HepG2 (cell line): Measurements from ENCODE around the gene OGG1. TPM values are rescaled to one million over a fixed set of nuclear protein-coding genes. Genes with fewer than 3 reads are reported as not detected.

Experiments used
- FOXA1 ChIP-seq, 2 experiments: fragments of 450-650 bp in 1 of 2; sonication (generic) in 1 of 2; formaldehyde crosslinking in 1 of 2; IDR thresholded peaks; 2 replicates each; pipeline versions ENCODE4 v1.4.0 to v1.6.1; 2016 to 2020; ENCODE audit warnings: missing genetic modification reagents in 1 of 2
- HDAC2 ChIP-seq: sonication (generic); formaldehyde crosslinking; IDR thresholded peaks from 2 replicates; pipeline ENCODE4 v1.4.0; 2020; ENCODE audit warnings: missing genetic modification reagents
- MED8 ChIP-seq: sonication (generic); formaldehyde crosslinking; IDR thresholded peaks from 2 replicates; pipeline ENCODE4 v1.8.1; 2023; ENCODE audit warnings: mild to moderate bottlenecking, missing genetic modification reagents; ENCODE audit not compliant: insufficient replicate concordance
- MIER3 ChIP-seq: IDR thresholded peaks from 2 replicates; pipeline ENCODE4 v1.6.1; 2016; ENCODE audit warnings: missing compliant biosample characterization, borderline replicate concordance
- MXI1 ChIP-seq: IDR thresholded peaks from 3 replicates; pipeline ENCODE4 v1.6.1; 2012; ENCODE audit warnings: low read depth, low read length, inconsistent platforms, borderline replicate concordance
- NFIC ChIP-seq: IDR thresholded peaks from 2 replicates; pipeline ENCODE4 v1.6.1; 2012; ENCODE audit warnings: mild to moderate bottlenecking, low read length, inconsistent platforms
- NR2C2 ChIP-seq: sonication (generic); formaldehyde crosslinking; IDR thresholded peaks from 2 replicates; pipeline ENCODE4 v1.4.0; 2020; ENCODE audit warnings: missing genetic modification reagents, mild to moderate bottlenecking, moderate library complexity, borderline replicate concordance
- RBM39 ChIP-seq: fragments of 200-400 bp; formaldehyde crosslinking; IDR thresholded peaks from one replicate; pipeline ENCODE4 v1.6.1; 2018; ENCODE audit warnings: antibody characterized with exemption, mild to moderate bottlenecking, low read depth, low read length; ENCODE audit not compliant: poor library complexity, severe bottlenecking
- TBX3 ChIP-seq: fragments of 450-650 bp; IDR thresholded peaks from 2 replicates; pipeline ENCODE4 v1.6.1; 2017; ENCODE audit warnings: antibody characterized with exemption, mild to moderate bottlenecking, inconsistent platforms, borderline replicate concordance
- YEATS4 ChIP-seq: sonication (generic); formaldehyde crosslinking; IDR thresholded peaks from 2 replicates; pipeline ENCODE4 v1.4.0; 2020; ENCODE audit warnings: missing genetic modification reagents, borderline replicate concordance
- ZNF143 ChIP-seq: sonication (generic); formaldehyde crosslinking; IDR thresholded peaks from 2 replicates; pipeline ENCODE4 v1.4.0; 2020; ENCODE audit warnings: missing genetic modification reagents
- ZNF30 ChIP-seq: sonication (generic); formaldehyde crosslinking; IDR thresholded peaks from 2 replicates; pipeline ENCODE4 v1.5.0; 2020; ENCODE audit warnings: mild to moderate bottlenecking, missing genetic modification reagents
- ZNF329 ChIP-seq: sonication (generic); formaldehyde crosslinking; IDR thresholded peaks from 2 replicates; pipeline ENCODE4 v1.9.0; 2021; ENCODE audit warnings: low read depth, mild to moderate bottlenecking, missing genetic modification reagents
- ZNF432 ChIP-seq: sonication (generic); formaldehyde crosslinking; IDR thresholded peaks from 2 replicates; pipeline ENCODE4 v1.5.0; 2020; ENCODE audit warnings: missing genetic modification reagents, mild to moderate bottlenecking, borderline replicate concordance
- ZNF772 ChIP-seq: sonication (generic); formaldehyde crosslinking; IDR thresholded peaks from 2 replicates; pipeline ENCODE4 v1.5.0; 2020; ENCODE audit warnings: mild to moderate bottlenecking, missing genetic modification reagents
- polyA plus RNA-seq, 8 experiments: library from polyadenylated mRNA; depleted of rRNA in 3 of 8; stranded (reverse) in 7 of 8; unstranded in 1 of 8; fragments of >200 nt; fragmentation: Illumina TruSeq in 4 of 8; extraction: Trizol in 4 of 8; gene quantifications; 2 replicates each; pipeline versions ENCODE4 v1.2.1 to v1.2.3, GENCODE V29; 2011 to 2016; ENCODE audit warnings: low read depth in 4 of 8, missing spikeins in 1 of 8, mixed read lengths in 1 of 8; ENCODE audit not compliant: insufficient read depth in 1 of 8
- total RNA-seq, 5 experiments: library from RNA; depleted of rRNA; stranded (reverse); fragments of >200 nt; fragmentation: Illumina TruSeq; extraction: Trizol; gene quantifications; 2 replicates each; pipeline ENCODE4 v1.2.3, GENCODE V29; 2016; ENCODE audit warnings: low read depth in 1 of 5
- TF ChIP-seq, protein P1 (sequence below): sonication (generic); formaldehyde crosslinking; IDR thresholded peaks from 2 replicates; pipeline ENCODE4 v1.9.0; 2022; ENCODE audit warnings: missing genetic modification reagents, mild to moderate bottlenecking, borderline replicate concordance
- TF ChIP-seq, protein P2 (sequence below), 2 experiments: sonication (generic) in 1 of 2; formaldehyde crosslinking in 1 of 2; IDR thresholded peaks; 2 replicates each; pipeline versions ENCODE4 v1.4.0 to v1.6.1; 2016 to 2020; ENCODE audit warnings: borderline replicate concordance in 1 of 2, low read depth in 1 of 2, mild to moderate bottlenecking in 1 of 2, missing genetic modification reagents in 1 of 2
- TF ChIP-seq, protein P3 (sequence below): conservative IDR thresholded peaks from 2 replicates; pipeline ENCODE4 v1.6.1; 2018; ENCODE audit warnings: missing genetic modification reagents
- TF ChIP-seq, protein P4 (sequence below): sonication (generic); formaldehyde crosslinking; IDR thresholded peaks from 2 replicates; pipeline ENCODE4 v1.4.0; 2020; ENCODE audit warnings: missing genetic modification reagents, borderline replicate concordance

OGG1 gene
- total and polyA plus RNA-seq, 2 of the 13 experiments (the other 11 are each of a cell fraction or from before 2014, with no cell fraction given), result 28.7 to 33.2 TPM

DNA sequence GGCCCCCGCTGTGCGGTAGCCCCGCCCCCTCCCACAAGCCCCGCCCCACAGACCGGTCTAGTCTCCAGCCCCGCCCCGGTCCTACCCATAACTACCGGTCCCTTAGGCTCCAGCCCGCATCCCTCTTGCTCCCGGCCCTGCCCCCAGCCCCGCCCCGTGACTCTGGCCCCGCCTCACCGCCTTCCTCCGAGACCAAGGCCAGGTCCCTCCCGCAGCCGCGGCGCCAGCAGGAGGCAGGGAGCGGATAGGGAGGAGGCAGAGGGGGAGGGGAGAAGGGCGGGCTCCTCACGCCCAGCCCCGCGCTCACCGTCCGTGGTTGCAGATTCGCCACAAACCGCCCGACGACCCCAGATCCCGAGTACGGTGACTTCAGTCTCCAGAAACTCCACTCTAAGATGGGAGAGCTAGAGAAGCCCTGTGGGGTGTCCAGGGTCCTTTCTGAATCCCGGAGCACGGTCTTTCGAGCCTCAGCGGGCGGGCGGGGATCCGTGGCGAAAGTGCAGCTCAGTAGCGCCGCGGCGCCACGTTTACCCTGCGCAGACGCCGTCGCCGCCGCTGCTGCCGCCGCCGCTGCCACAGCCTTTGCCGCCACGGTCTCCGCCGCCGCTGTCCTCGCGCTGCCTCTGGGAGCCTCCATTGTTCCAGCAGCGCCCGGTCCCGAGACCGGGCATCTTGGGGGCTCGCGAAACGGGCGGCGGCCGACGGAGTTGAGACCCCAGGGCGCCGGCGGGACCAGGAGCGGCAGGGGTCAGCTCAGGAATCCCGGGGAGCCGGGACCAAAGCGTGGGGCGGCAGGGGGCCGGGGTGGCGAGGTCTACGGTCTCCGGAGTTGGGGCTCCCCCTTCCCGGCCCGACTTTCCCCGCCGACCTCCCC, 18.3 kb upstream of the OGG1 start, which contains the start of gene BRPF1 (continued):
- TF ChIP-seq, protein P1, sequence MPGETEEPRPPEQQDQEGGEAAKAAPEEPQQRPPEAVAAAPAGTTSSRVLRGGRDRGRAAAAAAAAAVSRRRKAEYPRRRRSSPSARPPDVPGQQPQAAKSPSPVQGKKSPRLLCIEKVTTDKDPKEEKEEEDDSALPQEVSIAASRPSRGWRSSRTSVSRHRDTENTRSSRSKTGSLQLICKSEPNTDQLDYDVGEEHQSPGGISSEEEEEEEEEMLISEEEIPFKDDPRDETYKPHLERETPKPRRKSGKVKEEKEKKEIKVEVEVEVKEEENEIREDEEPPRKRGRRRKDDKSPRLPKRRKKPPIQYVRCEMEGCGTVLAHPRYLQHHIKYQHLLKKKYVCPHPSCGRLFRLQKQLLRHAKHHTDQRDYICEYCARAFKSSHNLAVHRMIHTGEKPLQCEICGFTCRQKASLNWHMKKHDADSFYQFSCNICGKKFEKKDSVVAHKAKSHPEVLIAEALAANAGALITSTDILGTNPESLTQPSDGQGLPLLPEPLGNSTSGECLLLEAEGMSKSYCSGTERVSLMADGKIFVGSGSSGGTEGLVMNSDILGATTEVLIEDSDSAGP (CRISPR knock-in tag), result peak; percentile 68; the same call in 1 of the 2 replicates
- TF ChIP-seq ZNF143 (CRISPR knock-in tag) (peak; percentile 48; the same call in 1 of the 2 replicates), RBM39 (peak; percentile 72), ZNF329 (CRISPR knock-in tag) (0 out of 2 replicates have a peak, but pooled peaks have one; percentile 54), FOXA1 (IDR thresholded peaks at IDR 0.05) (no peak), FOXA1 (CRISPR knock-in tag; IDR thresholded peaks at IDR 0.05) (no peak), YEATS4 (CRISPR knock-in tag) (peak; percentile 75), TBX3 (peak; percentile 85), MED8 (CRISPR knock-in tag) (no peak), NR2C2 (CRISPR knock-in tag) (peak; percentile 60; the same call in 1 of the 2 replicates), MXI1 (peak; percentile 52; the same call in 1 of the 3 replicates), NFIC (no peak), ZNF772 (CRISPR knock-in tag) (peak; percentile 42), ZNF30 (peak; percentile 85), MIER3 (CRISPR knock-in tag) (no peak), HDAC2 (peak; percentile 50; the same call in 1 of the 2 replicates), ZNF432 (CRISPR knock-in tag) (no peak)
- TF ChIP-seq, protein P2, sequence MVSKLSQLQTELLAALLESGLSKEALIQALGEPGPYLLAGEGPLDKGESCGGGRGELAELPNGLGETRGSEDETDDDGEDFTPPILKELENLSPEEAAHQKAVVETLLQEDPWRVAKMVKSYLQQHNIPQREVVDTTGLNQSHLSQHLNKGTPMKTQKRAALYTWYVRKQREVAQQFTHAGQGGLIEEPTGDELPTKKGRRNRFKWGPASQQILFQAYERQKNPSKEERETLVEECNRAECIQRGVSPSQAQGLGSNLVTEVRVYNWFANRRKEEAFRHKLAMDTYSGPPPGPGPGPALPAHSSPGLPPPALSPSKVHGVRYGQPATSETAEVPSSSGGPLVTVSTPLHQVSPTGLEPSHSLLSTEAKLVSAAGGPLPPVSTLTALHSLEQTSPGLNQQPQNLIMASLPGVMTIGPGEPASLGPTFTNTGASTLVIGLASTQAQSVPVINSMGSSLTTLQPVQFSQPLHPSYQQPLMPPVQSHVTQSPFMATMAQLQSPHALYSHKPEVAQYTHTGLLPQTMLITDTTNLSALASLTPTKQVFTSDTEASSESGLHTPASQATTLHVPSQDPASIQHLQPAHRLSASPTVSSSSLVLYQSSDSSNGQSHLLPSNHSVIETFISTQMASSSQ (IDR thresholded peaks at IDR 0.05; ENCODE audit: low read depth), result no peak
- TF ChIP-seq, protein P2 (CRISPR knock-in tag; IDR thresholded peaks at IDR 0.05; ENCODE audit: borderline replicate concordance), result peak; percentile 78; the same call in 1 of the 2 replicates
- TF ChIP-seq, protein P3, sequence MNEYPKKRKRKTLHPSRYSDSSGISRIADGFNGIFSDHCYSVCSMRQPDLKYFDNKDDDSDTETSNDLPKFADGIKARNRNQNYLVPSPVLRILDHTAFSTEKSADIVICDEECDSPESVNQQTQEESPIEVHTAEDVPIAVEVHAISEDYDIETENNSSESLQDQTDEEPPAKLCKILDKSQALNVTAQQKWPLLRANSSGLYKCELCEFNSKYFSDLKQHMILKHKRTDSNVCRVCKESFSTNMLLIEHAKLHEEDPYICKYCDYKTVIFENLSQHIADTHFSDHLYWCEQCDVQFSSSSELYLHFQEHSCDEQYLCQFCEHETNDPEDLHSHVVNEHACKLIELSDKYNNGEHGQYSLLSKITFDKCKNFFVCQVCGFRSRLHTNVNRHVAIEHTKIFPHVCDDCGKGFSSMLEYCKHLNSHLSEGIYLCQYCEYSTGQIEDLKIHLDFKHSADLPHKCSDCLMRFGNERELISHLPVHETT, result 0 out of 2 replicates have a peak, but pooled peaks have one; percentile 45
- TF ChIP-seq, protein P4, sequence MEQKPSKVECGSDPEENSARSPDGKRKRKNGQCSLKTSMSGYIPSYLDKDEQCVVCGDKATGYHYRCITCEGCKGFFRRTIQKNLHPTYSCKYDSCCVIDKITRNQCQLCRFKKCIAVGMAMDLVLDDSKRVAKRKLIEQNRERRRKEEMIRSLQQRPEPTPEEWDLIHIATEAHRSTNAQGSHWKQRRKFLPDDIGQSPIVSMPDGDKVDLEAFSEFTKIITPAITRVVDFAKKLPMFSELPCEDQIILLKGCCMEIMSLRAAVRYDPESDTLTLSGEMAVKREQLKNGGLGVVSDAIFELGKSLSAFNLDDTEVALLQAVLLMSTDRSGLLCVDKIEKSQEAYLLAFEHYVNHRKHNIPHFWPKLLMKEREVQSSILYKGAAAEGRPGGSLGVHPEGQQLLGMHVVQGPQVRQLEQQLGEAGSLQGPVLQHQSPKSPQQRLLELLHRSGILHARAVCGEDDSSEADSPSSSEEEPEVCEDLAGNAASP (CRISPR knock-in tag), result no peak
